ENCODE data around the gene PLEKHA1.

The PLEKHA1 gene

GRCh38 chr10:122480146-122480833 lies 105.8 kb downstream of the PLEKHA1 start:
- no peak for DNase-seq (ENCODE audit: low spot score)

DNA sequence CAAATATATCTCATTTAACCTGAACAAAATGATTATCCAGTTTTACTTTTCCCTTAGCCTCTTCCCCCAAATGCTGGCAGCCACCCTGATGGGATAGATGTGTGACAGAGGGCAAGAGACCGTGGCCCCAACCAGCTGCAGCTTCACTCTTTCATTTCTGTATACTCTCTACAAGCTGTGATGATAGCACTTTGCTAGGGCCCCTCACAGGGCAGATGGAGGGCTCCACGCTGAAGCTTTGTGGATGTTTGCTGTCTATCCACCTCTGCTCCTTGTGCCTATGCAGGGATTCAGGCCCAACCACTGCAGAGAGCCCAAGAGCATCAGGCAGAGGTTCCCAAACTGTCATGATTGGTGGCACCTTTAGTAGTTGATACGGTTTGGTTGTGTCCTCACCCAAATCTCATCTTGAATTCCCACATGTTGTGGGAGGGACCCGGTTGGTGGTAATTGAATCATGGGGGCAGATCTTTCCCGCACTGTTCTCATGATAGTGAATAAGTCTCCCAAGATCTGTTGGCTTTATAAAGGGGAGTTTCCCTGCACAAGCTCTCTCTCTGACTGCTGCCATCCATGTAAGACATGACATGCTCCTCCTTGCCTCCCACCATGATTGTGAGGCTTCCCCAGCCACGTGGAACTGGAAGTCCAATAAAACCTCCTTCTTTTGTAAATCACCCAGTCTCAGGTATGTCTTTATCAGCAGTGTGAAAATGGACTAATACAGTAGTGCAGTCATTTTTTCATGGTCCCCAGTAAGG lies 107.0 kb downstream of the PLEKHA1 start:
- DNase-seq (ENCODE audit: low spot score) = no peak
